Activated CD4-positive, alpha-beta T cell treated with anti-CD3 and anti-CD28 coated beads for 24 hours (primary cell): Measurements from ENCODE around the gene ISCA1.

ENCODE experiments used
- DNase-seq, 2 donors: peaks; one replicate each; pipeline ENCODE4 v3.0.0-alpha.2; 2020; ENCODE audit warnings: low read depth in 2 of 2

ISCA1 gene

DNA sequence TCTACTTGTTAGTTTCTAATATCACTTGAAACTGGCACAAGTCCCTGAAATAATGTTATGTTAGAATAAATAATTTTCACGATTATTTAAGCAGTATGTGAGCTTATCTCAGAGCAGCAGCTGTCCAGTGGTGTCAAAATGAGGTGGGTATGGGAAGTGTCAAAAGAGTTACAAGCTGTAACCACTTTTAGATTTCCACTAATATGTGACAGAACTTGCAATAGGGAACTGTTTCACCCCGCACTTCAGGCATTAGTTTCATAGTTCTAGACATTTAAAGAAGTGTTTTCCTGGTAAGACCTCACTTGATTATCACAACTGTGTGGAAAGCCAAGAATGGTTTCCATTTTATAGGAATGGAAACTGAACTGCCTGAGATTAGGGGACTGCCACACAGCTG, 2.9 kb upstream of the ISCA1 start:
- no peak for DNase-seq

DNA sequence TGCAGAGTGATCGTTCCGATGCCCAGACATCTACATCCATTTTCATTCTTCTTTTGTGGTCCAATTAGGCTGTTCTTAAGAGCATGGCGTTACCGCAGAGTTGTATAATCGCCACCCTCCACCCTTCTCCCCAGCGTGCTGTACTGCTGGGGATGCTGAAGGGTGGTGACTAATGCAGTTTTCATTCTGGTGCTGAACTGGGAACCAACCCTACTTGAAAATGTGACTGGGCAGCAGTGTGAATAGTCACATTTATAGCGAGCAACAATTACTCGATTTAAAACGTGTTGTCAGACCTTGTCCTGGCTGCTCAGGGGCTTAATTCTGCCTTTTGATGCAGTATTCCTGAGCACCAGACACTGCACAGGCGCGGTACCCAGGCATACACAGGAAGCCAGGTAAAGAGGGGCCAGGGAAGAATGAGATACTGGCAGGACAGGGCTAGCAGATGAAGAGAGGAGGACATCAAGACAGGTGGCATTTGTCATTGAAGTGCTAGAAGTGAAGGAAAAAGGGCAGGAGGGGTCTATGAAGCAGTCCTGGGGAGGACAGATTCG, 719 bp upstream of the ISCA1 start:
- peak in 1 of 2 donors; percentile 45 for DNase-seq

DNA sequence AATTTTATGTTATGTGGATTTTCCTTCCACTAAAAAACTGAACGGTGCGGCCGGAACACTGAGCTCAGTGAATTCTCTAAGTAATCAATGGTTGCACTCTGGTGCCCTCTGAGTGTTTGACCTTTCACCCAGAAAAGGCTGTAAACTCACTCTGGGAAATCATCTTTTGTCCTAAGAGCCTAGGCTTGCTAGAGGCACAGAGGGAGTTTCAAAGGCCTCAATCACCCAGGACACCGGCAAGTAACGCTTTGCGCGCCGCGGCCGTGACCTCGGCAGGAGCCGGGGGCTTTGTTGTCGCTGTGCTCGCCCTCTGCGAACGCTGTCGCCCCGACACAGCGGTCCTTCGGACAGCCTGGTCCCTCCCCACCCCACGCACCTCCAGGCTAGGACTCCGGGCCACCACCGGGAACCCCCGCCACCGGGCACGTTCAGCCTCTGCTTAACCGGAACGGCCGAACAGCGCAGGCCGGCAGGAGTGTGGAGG, 703 bp downstream of the ISCA1 start:
- peak in 1 of 2 donors; percentile 5 for DNase-seq

GRCh38 chr9:86280580-86280979, 1.8 kb downstream of the ISCA1 start:
- no peak for DNase-seq

DNA sequence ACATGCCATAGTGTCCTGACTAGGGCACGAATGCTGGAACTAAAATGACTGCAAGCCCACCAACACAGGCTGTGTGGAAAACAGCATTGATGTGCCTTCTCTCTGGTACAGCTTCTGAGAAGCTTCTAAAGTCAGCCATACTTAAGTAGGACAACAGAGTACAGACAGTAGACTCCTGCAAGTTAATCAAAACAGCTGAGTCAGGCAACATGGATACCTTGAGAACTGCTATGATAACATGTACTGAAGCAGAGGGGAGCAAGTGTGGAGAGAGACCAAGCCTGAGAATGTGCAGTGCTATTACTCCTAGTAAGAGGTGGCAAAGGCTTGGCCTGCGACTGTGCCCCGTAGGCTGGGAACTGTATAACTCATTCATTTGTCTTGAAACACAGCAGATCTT, 2.5 kb downstream of the ISCA1 start:
- no peak for DNase-seq

GRCh38 chr9:86277072-86277471, 5.3 kb downstream of the ISCA1 start:
- DNase-seq: no peak

- no peak for DNase-seq
These were observed 6.4 kb downstream of the ISCA1 start for GRCh38 chr9:86275962-86276361.

- no peak for DNase-seq
These were observed 7.3 kb downstream of the ISCA1 start for GRCh38 chr9:86274821-86275643.

DNA sequence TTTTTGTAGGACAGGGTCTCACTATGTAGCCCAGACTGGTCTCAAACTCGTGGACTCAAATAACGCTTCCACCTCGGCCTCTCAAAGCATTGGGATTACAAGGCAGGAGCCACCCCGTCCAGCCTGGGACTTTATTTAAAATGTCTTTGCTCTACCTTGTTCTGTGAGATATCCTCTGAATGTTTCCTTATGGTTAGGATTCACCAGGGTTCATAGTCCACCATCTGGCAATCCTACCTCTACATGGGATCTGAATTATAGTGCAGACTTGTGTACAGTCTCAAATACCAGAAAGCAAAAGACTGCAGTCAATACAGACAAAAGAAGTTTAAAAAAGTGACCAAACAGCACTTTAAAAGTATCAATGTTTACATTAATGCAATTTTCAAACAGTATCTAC, 10.1 kb downstream of the ISCA1 start:
- DNase-seq: no peak

GRCh38 chr9:86263876-86264275, 18.5 kb downstream of the ISCA1 start:
- no peak for DNase-seq

- no peak for DNase-seq
These were observed 19.8 kb downstream of the ISCA1 start for GRCh38 chr9:86262492-86262891.

GRCh38 chr9:86259557-86259956, 22.8 kb downstream of the ISCA1 start, which contains the start of gene C9orf153:
C9orf153 (minus strand) TSS chr9:86259657; CDS start chr9:86229603, 30,054 bp downstream.
- DNase-seq: no peak

- no peak for DNase-seq
These were observed 24.9 kb downstream of the ISCA1 start for GRCh38 chr9:86257391-86257790.

- DNase-seq: no peak
These were observed 25.7 kb downstream of the ISCA1 start for GRCh38 chr9:86256653-86257052.

GRCh38 chr9:86253577-86253976, 28.8 kb downstream of the ISCA1 start:
- no peak for DNase-seq

DNA sequence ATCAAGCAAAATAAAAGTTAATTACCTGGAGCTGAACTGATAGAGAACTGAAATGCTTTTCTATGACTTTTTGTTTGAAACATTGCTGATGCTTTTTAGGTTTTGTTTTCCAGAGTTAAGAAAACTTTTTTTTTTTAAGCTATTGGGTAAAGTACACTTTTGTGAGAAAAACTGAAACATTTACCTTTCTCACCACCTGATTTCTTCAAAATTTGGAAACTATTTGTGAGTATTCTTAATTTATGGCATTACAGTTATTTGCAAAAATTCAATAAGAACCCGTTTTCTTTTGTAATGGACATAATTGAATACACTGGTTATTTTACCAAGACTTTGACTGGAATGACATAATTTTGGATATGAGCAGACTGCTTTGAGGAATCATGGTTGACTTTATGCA, 29.5 kb downstream of the ISCA1 start:
- DNase-seq: no peak

- no peak for DNase-seq
These were observed 32.2 kb downstream of the ISCA1 start for GRCh38 chr9:86250123-86250522.

DNA sequence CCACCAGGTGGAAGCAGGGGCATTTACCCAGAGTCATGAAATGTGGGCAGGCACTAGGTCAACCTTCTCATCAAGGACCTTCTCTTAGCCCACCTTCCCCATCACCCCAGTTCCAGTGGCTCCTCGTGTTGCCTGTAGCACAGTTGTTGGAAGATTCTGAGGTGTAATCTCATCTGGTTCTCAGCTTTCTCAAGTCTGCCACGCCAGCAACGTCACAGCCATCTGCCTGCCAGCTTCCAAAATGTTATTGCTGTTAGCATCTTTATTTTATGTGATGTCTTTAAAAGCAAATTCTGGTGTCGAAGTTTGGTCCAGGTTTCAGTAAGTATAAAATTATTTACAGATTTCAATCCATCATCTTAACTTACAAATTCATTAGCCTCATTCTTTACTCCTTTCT, 33.6 kb downstream of the ISCA1 start:
- DNase-seq: no peak

- DNase-seq: no peak
These were observed 35.6 kb downstream of the ISCA1 start for GRCh38 chr9:86246752-86247161.

- no peak for DNase-seq
These were observed 40.3 kb downstream of the ISCA1 start for GRCh38 chr9:86242071-86242470.

DNA sequence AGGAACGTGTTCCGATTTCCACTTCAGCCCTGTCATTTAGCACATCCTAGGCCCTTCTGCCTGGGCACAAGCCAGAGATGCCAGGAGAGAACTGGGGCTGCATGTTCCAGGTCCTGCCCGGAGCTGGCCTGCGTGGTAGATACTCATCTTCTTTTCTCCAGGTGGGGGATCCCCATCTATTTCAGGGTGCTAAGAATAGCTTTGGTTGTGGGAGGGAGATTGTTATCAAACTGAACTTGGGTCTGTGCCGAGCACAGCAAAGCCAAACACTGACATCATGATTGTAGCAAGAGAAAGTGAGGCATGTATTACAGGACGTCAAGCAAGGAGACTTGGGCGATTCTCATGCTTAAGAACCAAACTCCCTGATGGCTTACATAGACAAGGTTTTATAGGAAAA, 41.1 kb downstream of the ISCA1 start:
- no peak for DNase-seq

GRCh38 chr9:86238861-86239770, 43.2 kb downstream of the ISCA1 start:
- DNase-seq: no peak
